K562 (cell line): Measurements from ENCODE around the gene VPS13D. TPM values are rescaled to one million over a fixed set of nuclear protein-coding genes. Genes with fewer than 3 reads are reported as not detected.
A peak's percentile ranks its signal among the peaks of the same experiment; 100 is the strongest.

Experiments used
- DMBX1 ChIP-seq: fragments of 250-450 bp; sonication (Bioruptor Pico); IDR thresholded peaks from 2 replicates; pipeline ENCODE4 v1.8.0; 2022; ENCODE audit warnings: inconsistent platforms, mild to moderate bottlenecking, moderate library complexity, borderline replicate concordance
- ERF ChIP-seq: fragments of 450-650 bp; formaldehyde crosslinking; IDR thresholded peaks from 2 replicates; pipeline ENCODE4 v1.4.0; 2020; ENCODE audit warnings: mild to moderate bottlenecking, mixed read lengths
- GTF2E2 ChIP-seq: fragments of 200-800 bp; sonication (Bioruptor generic); IDR thresholded peaks from 2 replicates; pipeline ENCODE4 v1.6.1; 2016; ENCODE audit warnings: missing genetic modification characterization, missing compliant biosample characterization
- HDAC1 ChIP-seq, 2 experiments: fragments of 450-650 bp; IDR thresholded peaks; 2 replicates each; pipeline ENCODE4 v1.6.1; 2016 to 2017; ENCODE audit warnings: inconsistent platforms in 1 of 2, mild to moderate bottlenecking in 1 of 2, moderate library complexity in 1 of 2
- MAFK ChIP-seq: IDR thresholded peaks from 2 replicates; pipeline ENCODE4 v1.6.1; 2011; ENCODE audit warnings: low read length, improper control_type of control experiment
- NR1H2 ChIP-seq: sonication (generic); formaldehyde crosslinking; IDR thresholded peaks from 2 replicates; pipeline ENCODE4 v1.4.0; 2020; ENCODE audit warnings: mild to moderate bottlenecking, missing genetic modification reagents
- NR2C1 ChIP-seq, 2 experiments: fragments of 450-650 bp; IDR thresholded peaks; 2 replicates each; pipeline ENCODE4 v1.6.1; 2017; ENCODE audit warnings: mild to moderate bottlenecking in 2 of 2, antibody characterized with exemption in 1 of 2, inconsistent platforms in 1 of 2, missing compliant biosample characterization in 1 of 2, missing genetic modification characterization in 1 of 2
- PTBP1 ChIP-seq: fragments of 200-400 bp; formaldehyde crosslinking; IDR thresholded peaks from 2 replicates; pipeline ENCODE4 v1.6.1; 2017; ENCODE audit warnings: low read depth, low read length
- SMAD2 ChIP-seq: fragments of 150-350 bp; IDR thresholded peaks from 2 replicates; pipeline ENCODE4 v1.6.1; 2014; ENCODE audit warnings: low read depth, mild to moderate bottlenecking, low read length
- TAF7 ChIP-seq: fragments of 450-650 bp; IDR thresholded peaks from 2 replicates; pipeline ENCODE4 v1.6.1; 2016; ENCODE audit warnings: missing genetic modification characterization, missing compliant biosample characterization
- TGIF2 ChIP-seq: sonication (generic); formaldehyde crosslinking; IDR thresholded peaks from 2 replicates; pipeline ENCODE4 v1.8.1; 2022; ENCODE audit warnings: mild to moderate bottlenecking, missing genetic modification reagents, moderate library complexity
- ZNF584 ChIP-seq: fragments of 200-800 bp; sonication (Bioruptor generic); IDR thresholded peaks from 2 replicates; pipeline ENCODE4 v1.6.1; 2016; ENCODE audit warnings: low read depth, mild to moderate bottlenecking, missing genetic modification characterization, missing compliant biosample characterization
- ZNF695 ChIP-seq: fragments of 450-650 bp; formaldehyde crosslinking; IDR thresholded peaks from 2 replicates; pipeline ENCODE4 v1.4.0; 2020; ENCODE audit warnings: mild to moderate bottlenecking, moderate library complexity
- ZNF717 ChIP-seq: fragments of 250-450 bp; sonication (Bioruptor Pico); IDR thresholded peaks from 2 replicates; pipeline ENCODE4 v1.5.0; 2021
- polyA plus RNA-seq, 8 experiments: library from polyadenylated mRNA; depleted of rRNA in 4 of 8; stranded (reverse) in 5 of 8; unstranded in 3 of 8; fragments of >200 nt; fragmentation: Nextera tagmentation in 2 of 8; fragmentation: Illumina TruSeq in 1 of 8; extraction: Ambion mirVana in 2 of 8; extraction: Trizol in 1 of 8; gene quantifications; 2 replicates each; pipeline versions ENCODE4 v1.2.1 to v1.2.3, GENCODE V29; 2011 to 2014; ENCODE audit warnings: inconsistent platforms in 1 of 8, missing spikeins in 1 of 8
- total RNA-seq, 7 experiments: library from RNA; depleted of rRNA in 6 of 7; stranded (reverse); fragments of >200 nt in 6 of 7; fragmentation: Illumina TruSeq in 2 of 7; extraction: Trizol in 2 of 7; gene quantifications; 2 replicates each; pipeline versions ENCODE4 v1.2.1 to v1.2.3, GENCODE V29; 2011 to 2021; ENCODE audit warnings: low replicate concordance in 1 of 7
- TF ChIP-seq, protein P1 (sequence below): fragments of 450-650 bp; IDR thresholded peaks from 2 replicates; pipeline ENCODE4 v1.6.1; 2017; ENCODE audit warnings: antibody characterized with exemption, mild to moderate bottlenecking
- TF ChIP-seq, protein P2 (sequence below): fragments of 200-800 bp; sonication (Bioruptor generic); IDR thresholded peaks from 2 replicates; pipeline ENCODE4 v1.6.1; 2016; ENCODE audit warnings: missing genetic modification characterization, missing compliant biosample characterization
- TF ChIP-seq, protein P3 (sequence below), 2 experiments: fragments of 200-800 bp in 1 of 2; sonication (Bioruptor generic) in 1 of 2; sonication (generic) in 1 of 2; formaldehyde crosslinking in 1 of 2; IDR thresholded peaks in 1 of 2; conservative IDR thresholded peaks in 1 of 2; 2 replicates each; pipeline versions ENCODE4 v1.5.0 to v1.6.1; 2016 to 2020; ENCODE audit warnings: missing compliant biosample characterization in 1 of 2, missing genetic modification characterization in 1 of 2, missing genetic modification reagents in 1 of 2

Gene VPS13D
- total and polyA plus RNA-seq, 9 of the 15 experiments (the other 6 are each of a cell fraction or from before 2014, with no cell fraction given), result 6.1 to 51.5 (median 38.5) TPM

DNA sequence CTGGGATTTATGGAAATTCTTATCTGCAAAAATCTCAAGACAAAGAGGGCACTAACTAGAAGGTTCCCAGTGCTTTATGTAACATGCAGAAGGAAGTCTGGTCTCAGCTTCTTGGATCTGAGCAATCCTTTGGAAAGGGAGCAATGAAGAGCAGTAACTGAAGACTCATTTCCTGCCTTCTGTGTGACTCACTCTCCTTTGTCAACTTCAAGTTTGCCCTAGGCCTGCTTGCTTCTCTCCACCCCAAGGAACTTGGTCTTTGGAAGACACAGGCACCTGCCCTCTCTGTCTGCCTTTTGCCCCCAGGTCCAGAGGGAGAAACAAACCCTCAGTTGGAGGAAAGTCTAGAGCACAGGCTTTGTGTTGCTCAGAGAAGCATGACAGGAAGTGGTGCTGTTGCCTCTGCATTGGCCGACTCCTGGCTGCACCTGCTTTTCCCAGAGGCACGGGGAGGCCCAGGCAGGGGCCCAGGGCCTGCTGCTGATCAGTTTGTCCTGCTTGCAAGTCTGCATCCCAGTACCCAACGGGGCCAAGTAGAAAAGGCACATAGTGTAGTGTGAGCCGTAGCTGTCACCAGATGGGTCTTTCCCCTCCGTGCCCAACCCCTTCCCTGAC is 251.0 kb downstream of the VPS13D start (continued):
- TF ChIP-seq, protein P1, sequence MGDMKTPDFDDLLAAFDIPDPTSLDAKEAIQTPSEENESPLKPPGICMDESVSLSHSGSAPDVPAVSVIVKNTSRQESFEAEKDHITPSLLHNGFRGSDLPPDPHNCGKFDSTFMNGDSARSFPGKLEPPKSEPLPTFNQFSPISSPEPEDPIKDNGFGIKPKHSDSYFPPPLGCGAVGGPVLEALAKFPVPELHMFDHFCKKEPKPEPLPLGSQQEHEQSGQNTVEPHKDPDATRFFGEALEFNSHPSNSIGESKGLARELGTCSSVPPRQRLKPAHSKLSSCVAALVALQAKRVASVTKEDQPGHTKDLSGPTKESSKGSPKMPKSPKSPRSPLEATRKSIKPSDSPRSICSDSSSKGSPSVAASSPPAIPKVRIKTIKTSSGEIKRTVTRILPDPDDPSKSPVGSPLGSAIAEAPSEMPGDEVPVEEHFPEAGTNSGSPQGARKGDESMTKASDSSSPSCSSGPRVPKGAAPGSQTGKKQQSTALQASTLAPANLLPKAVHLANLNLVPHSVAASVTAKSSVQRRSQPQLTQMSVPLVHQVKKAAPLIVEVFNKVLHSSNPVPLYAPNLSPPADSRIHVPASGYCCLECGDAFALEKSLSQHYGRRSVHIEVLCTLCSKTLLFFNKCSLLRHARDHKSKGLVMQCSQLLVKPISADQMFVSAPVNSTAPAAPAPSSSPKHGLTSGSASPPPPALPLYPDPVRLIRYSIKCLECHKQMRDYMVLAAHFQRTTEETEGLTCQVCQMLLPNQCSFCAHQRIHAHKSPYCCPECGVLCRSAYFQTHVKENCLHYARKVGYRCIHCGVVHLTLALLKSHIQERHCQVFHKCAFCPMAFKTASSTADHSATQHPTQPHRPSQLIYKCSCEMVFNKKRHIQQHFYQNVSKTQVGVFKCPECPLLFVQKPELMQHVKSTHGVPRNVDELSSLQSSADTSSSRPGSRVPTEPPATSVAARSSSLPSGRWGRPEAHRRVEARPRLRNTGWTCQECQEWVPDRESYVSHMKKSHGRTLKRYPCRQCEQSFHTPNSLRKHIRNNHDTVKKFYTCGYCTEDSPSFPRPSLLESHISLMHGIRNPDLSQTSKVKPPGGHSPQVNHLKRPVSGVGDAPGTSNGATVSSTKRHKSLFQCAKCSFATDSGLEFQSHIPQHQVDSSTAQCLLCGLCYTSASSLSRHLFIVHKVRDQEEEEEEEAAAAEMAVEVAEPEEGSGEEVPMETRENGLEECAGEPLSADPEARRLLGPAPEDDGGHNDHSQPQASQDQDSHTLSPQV, result peak; percentile 94
- TF ChIP-seq NR1H2 (peak; percentile 84; the same call in 1 of the 2 replicates), TGIF2 (CRISPR knock-in tag) (no peak), ZNF584 (CRISPR knock-in tag) (peak; percentile 75; the same call in 1 of the 2 replicates), ZNF695 (CRISPR knock-in tag) (0 out of 2 replicates have a peak, but pooled peaks have one; percentile 22), SMAD2 (no peak), ERF (CRISPR knock-in tag) (0 out of 2 replicates have a peak, but pooled peaks have one; percentile 73), MAFK (no peak), ZNF717 (CRISPR knock-in tag) (no peak), HDAC1 (IDR thresholded peaks at IDR 0.05) (no peak), DMBX1 (peak; percentile 80), TAF7 (no peak), NR2C1 (IDR thresholded peaks at IDR 0.05) (no peak), NR2C1 (tag; IDR thresholded peaks at IDR 0.05) (0 out of 2 replicates have a peak, but pooled peaks have one; percentile 10), GTF2E2 (no peak), PTBP1 (no peak)
- TF ChIP-seq, protein P2, sequence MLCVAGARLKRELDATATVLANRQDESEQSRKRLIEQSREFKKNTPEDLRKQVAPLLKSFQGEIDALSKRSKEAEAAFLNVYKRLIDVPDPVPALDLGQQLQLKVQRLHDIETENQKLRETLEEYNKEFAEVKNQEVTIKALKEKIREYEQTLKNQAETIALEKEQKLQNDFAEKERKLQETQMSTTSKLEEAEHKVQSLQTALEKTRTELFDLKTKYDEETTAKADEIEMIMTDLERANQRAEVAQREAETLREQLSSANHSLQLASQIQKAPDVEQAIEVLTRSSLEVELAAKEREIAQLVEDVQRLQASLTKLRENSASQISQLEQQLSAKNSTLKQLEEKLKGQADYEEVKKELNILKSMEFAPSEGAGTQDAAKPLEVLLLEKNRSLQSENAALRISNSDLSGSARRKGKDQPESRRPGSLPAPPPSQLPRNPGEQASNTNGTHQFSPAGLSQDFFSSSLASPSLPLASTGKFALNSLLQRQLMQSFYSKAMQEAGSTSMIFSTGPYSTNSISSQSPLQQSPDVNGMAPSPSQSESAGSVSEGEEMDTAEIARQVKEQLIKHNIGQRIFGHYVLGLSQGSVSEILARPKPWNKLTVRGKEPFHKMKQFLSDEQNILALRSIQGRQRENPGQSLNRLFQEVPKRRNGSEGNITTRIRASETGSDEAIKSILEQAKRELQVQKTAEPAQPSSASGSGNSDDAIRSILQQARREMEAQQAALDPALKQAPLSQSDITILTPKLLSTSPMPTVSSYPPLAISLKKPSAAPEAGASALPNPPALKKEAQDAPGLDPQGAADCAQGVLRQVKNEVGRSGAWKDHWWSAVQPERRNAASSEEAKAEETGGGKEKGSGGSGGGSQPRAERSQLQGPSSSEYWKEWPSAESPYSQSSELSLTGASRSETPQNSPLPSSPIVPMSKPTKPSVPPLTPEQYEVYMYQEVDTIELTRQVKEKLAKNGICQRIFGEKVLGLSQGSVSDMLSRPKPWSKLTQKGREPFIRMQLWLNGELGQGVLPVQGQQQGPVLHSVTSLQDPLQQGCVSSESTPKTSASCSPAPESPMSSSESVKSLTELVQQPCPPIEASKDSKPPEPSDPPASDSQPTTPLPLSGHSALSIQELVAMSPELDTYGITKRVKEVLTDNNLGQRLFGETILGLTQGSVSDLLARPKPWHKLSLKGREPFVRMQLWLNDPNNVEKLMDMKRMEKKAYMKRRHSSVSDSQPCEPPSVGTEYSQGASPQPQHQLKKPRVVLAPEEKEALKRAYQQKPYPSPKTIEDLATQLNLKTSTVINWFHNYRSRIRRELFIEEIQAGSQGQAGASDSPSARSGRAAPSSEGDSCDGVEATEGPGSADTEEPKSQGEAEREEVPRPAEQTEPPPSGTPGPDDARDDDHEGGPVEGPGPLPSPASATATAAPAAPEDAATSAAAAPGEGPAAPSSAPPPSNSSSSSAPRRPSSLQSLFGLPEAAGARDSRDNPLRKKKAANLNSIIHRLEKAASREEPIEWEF, result no peak
- TF ChIP-seq, protein P3, sequence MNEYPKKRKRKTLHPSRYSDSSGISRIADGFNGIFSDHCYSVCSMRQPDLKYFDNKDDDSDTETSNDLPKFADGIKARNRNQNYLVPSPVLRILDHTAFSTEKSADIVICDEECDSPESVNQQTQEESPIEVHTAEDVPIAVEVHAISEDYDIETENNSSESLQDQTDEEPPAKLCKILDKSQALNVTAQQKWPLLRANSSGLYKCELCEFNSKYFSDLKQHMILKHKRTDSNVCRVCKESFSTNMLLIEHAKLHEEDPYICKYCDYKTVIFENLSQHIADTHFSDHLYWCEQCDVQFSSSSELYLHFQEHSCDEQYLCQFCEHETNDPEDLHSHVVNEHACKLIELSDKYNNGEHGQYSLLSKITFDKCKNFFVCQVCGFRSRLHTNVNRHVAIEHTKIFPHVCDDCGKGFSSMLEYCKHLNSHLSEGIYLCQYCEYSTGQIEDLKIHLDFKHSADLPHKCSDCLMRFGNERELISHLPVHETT (CRISPR knock-in tag; conservative IDR thresholded peaks at IDR 0.05 in 1 of 2, IDR thresholded peaks at IDR 0.05 in 1 of 2), result no peak
